Measurements from ENCODE around the gene ALDH18A1.
"Not testable (repeated sequence)": the region's sequence is repeated elsewhere in the genome, so short reads cannot be mapped to it uniquely, and the experiment has no call there.

ALDH18A1 gene

DNA sequence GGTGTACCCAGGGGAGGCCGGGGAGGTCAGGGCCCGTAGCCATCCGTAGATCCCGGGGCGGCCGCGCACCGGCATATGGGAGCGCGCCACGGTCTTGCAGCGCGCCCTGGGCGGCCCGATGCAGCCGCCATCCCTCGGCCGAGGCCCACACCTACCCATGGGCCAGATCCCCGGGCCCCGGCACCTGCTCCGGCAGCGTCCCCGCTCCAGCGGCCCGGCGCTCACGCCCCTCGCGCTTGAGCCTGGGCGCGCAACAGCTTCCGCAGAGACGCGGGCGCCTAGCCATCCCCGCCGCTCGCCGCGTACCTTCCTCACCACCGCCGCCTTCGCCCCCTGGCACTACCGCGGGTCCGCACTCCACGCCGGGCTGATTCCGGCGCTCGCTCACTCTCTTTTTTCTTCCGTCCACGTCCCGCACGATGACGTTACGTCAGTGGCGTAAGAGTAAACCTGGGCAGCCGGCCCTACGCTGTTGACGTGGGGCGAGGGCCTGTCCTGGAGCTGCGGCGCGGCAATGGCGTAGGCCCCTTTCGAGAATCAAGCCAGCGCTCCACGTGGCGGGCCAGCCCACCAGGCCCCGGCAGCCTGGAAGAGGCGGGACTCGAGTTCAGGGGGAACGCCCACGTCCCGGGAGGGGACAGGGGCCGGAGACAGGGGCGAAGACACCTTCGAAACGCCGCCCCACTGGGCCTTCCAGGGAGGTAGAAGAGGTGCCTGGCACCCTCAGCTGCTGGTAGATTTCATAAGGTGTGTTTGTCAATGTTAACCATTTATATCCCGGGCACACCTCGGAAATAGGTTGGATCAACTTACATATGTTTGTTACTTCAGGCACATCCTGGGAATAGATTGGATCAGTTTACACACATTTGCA is at the start of gene ALDH18A1:
ALDH18A1 (minus strand) TSS at position 421 of the 874 bp plus-strand sequence. CDS start 3,334 bp downstream, outside the sequence.
- peak; percentile 90 for DNase-seq (ENCODE audit: low spot score)

DNA sequence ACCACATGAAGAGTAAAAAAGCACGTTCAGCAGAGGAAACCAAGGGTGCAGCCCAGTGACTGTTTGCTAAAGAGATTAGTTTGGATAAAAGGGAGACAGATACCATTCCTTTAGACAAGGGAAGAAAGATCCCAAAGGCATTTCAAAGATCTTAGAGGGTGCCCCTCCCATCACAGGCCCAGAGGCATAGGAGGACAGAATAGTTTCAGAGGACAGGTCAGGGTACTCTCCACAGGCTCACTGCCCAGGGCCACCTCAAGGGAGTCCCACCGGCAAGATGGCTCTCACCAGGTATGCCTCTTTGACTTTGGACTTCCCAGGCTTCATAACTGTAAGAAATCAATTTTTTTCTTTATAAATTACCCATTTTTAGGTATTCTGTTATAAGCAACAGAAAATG is 41.9 kb upstream of the ALDH18A1 start:
- DNase-seq (ENCODE audit: low spot score), result no peak

DNA sequence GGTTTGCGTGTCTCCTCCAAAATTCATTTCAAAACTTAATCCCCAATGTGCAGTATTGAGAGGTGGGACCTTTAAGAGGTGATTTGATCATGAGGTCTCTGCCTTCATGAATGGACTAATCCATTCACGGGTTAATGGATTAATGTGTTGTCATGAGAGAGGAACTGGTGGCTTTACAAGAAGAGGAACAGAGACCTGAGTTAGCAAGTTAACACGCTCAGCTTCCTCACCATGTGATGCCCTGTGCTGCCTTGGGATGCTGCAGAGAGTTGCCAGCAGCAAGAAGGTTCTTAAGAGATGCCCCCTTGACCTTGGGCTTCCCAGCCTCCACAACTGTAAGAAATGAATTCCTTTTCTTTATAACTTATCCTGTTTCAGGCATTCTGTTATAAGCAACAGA is 40.9 kb upstream of the ALDH18A1 start:
- no peak for DNase-seq (ENCODE audit: low spot score)

DNA sequence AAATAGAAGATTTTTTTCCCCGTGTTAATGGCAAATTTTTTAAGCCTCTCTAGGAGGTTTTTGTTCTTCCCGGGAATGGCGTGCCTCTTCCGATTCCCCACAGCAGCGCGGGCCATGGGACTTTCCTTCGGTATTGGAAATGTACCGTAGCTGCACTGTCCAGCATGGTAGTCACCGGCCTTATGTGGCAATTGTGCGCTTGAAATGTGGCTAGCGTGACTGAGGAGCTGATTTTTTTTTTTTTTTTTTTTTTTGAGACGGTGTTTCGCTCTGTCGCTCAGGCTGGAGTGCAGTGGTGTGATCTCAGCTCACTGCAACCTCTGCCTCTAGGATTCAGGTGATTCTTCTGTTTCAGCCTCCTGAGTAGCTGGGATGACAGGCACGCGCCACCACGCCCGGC is 38.2 kb upstream of the ALDH18A1 start:
- no peak for DNase-seq (ENCODE audit: low spot score)

DNA sequence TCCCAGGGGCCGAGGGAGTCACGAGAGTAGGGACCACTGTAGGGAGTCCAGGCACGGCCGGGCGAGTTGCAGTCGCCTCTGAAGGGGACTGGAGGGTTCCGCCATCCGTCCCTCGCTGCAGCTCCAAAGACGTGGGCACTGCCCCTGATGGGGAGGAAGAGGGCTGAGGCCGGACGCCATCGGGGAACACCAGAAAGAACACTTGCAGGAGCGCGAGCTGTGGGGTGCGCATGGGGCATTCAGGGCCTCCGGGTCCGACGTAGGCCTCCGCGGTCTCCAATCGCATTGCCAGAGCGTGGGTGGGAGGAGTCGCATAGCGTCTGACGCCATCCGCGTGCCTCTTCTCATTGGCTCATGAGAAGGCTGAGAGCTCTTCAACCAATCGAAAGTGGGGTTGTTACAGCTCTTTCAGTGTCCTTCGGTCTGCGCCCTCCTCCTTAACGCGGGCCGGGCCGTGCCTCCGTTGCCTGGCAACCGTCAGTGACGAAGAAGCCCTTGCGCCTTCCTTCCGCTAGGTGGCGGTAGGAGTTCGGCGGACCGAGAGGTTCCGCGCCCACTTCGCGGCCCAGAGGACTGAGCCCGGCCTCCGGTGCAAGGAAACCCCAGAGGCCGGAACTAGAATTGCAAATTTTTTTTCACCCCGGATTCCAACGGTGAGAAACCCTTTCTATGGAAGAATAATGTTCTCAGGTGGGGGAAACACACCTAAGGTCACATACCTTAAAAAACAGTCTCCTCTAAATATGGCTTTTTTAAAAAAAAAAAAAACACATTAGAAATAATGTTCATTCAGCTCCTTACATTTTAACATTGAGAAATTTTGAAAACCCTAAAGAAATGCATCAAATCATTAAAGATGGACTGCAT is 37.4 kb upstream of the ALDH18A1 start, which contains the start of gene TCTN3:
TCTN3 (minus strand) TSS at position 260 of the 867 bp plus-strand sequence; CDS start at position 232, 28 bp downstream.
- peak; percentile 100 for DNase-seq (ENCODE audit: low spot score)

DNA sequence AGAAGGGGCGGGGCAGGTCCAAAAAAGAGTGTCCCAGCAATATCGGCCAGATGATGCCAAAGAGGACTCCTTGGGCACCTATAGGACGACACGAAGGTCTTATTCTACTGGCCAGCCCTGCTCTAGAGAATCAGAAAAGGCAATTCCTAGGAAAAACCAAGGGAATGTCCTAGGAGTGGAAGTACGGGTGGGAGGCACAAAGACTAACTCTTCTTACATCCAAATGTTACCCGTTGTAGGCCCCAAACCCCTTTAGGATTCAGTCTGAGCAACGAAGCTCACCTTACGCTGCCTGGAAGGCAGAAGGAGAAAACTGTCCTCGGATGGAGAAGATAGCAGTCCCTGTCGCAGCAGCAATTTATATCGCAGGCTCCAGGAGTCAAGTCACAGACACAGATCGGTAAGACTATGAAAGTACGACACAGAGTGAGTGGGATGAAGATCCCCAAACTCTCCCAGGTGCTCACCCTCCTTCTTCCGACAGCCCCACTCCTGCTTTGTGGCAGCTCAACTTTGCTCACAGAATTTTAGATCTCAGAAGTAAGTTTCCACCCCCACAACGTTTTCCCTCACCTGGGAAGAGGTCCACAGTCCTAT is 36.7 kb upstream of the ALDH18A1 start:
- DNase-seq (ENCODE audit: low spot score), result peak; percentile 18

DNA sequence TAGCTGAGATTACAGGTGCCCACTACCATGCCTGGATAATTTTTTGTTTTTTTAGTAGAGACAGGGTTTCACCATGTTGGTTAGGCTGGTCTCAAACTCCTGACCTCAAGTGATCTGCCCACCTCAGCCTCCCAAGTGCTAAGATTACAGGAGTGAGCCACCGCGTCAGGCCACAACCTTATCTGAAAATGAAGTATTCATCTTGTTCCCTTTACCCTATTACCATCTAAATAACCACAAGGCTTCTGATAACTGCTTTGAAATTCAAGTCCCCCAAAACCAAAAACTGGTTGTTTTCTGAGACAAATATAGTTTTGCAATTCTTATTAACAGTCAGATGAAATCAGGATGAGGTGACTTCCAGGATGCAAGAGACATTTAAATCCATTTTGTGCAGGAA is 34.8 kb upstream of the ALDH18A1 start:
- DNase-seq (ENCODE audit: low spot score), result no peak

DNA sequence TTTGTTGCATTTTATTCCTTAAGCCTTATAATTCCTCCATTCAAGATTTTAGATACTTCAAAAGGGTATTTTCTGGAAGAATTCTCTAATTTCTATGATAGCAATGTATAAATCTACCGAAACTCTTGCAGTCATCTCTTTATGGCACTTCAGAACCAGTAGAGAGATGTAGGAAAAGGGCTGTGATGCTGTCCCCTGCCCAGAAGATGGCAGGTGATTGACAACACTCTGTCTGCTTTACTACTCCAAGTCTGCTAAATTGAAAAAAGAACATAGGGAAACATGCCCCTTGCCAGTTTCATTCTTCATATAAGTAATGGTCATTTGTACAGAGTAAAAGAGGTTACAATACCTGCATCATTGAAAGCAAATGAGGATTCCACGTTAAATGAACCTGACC is 32.1 kb upstream of the ALDH18A1 start:
- DNase-seq (ENCODE audit: low spot score), result no peak

DNA sequence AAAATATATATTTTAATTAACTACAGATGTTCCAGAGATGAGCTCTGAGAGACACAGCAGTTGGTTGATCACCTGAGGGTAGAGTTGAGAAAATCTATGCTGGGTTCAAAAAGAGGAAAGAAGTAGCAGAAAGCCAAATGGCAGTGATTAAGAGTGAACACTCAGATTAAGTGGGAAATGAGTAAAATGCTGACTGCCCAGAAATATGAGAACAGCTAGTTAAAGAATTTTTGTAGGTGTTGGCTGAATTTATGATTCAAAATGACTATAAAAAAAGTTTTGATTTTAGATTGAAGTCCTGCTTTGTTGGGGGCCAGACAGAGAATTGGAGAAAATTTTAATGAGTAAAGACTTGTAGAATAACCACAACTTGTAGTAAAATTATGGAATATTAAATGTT is 27.5 kb upstream of the ALDH18A1 start:
- no peak for DNase-seq (ENCODE audit: low spot score)

DNA sequence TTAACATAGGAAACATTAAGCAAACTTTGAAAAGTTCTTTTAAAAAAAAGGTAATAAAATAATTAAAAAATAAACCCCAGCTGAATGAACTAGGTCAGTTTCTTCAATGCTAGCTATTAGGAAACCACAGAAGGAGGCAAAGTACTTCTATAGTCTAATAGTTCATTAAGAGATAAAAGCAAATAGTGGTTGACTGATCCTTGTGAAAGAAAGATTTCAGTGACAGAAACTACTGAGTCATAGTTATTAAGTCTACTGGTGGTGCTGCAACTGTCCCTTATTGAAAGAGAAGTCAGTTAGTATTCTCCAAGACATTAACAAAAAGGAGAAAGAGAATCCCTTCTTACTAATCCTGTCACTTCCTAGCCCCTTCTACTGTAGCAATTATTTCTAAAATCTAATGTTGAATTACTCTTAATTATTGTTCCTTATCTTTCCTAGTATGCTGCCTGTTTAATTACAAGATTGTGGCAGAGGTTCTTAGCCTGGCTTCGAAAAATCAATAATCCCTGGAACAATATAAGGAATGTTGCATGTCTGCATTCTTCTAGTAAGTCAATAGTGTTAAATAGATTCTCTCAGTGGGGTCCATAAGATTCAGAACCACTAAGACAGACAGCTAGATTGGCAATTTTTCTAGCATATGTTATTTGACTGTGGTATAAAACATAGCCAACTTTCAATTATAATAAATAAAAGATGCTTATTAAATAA is 19.0 kb upstream of the ALDH18A1 start:
- no peak for DNase-seq (ENCODE audit: low spot score)

DNA sequence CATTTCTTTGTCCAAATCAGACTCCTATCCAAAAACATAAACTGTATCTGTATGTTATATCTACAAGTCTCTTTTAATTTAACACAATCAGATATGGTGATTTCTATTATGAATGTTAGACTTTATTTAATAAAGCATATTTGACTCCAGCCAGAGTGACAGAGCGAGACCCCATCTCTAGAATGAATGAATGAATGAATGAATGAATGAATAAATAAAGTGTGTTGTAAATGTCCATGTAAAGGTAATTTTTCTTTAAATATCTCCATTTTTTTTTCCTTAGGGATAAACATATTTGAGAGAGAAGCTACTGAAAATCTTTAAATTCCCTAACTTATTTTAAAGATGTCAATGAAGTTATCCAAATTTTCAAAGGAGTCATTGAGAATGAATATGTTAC is 18.1 kb upstream of the ALDH18A1 start:
- DNase-seq (ENCODE audit: low spot score), result no peak

DNA sequence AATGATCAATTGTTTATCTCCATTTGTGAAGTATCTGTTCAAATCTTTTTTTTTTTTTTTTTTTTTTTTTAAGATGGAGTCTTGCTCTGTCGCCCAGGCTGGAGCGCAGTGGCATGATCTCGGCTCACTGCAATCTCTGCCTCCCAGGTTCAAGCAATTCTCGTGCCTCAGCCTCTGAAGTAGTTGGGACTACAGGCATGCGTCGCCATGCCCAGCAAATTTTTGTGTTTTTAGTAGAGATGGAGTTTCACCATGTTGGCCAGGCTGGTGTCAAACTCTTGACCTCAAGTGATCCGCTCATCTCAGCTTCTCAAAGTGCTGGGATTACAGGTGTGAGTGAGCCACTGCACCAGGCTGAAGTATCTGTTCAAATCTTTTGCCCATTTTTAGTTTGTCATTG is 16.1 kb upstream of the ALDH18A1 start:
- not testable (repeated sequence) for DNase-seq (ENCODE audit: low spot score)

DNA sequence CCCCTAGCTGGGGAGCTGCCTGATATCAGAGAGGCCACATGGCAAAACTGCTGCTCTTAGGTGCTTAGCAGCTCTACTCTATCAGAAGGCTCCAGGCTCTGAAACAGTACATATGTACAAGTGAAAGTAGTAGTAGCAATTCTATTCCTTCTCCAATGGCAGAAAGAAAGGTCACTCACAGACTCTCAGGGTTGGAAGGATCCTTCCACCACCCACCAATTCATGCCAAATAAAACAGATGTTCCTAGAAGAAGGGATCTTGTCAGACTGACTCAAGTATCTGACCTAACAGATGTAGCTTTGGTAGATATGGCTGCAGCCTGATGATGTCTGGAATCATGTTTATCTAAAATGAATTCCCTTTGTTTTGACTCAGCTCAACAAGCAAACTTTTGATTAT is 8.0 kb upstream of the ALDH18A1 start:
- no peak for DNase-seq (ENCODE audit: low spot score)

DNA sequence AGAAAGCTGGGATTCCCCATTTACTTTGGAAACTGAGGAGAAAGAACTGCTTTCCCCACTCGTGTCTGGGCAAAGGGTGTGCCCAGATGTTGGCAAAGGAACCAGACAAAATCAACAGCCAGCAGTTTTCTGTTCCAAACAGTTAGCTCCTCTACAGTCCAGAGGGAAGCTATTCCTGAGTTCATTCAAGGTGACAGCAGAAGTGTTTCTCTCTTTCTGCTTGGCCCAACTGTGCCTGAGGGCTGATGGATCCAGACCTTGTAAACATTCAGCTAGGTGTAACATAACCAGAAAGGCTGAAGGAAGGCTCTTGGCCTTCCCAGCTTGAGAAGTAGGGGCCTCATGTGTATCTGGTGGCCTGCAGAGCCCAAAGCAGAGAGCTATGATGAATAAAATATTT is 7.0 kb upstream of the ALDH18A1 start:
- no peak for DNase-seq (ENCODE audit: low spot score)

DNA sequence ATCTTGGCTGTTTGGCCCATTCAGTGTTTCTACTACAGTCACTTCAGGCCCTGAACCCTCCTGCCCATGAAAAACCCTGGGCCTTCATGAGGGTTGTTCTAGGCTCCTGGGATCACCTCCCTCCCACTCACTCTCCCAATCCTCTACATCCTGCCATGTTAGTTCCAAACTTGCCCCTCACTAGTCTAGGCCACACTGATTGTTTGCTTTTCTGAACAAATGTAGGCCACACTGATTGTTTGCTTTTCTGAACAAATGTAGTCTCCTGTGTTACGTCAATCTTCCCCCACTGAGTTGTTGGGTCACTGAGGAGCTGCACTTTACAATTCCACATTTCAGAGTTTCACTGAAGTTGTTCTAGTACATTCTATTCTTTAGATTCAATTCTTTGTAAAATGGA is 5.3 kb upstream of the ALDH18A1 start:
- DNase-seq (ENCODE audit: low spot score), result no peak

DNA sequence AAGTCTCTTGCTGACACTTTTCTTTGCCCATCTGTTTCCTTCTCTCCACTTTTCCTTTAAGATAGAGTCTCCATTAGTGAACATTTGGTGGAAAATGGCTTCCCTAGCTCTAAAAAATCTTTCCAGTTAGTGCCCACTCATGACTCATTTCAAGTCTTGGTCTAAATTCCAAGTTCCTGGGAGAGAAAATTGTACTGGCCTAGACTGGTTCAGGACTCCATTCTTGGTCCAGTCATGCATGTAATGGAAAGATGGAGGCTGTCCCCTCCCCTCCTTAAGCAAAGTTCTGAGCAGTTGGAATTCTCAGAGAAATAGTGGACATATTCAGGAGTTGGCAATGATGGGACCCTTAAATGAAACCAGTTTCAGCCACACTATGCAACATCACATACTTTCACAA is 3.8 kb upstream of the ALDH18A1 start:
- peak; percentile 20 for DNase-seq (ENCODE audit: low spot score)

DNA sequence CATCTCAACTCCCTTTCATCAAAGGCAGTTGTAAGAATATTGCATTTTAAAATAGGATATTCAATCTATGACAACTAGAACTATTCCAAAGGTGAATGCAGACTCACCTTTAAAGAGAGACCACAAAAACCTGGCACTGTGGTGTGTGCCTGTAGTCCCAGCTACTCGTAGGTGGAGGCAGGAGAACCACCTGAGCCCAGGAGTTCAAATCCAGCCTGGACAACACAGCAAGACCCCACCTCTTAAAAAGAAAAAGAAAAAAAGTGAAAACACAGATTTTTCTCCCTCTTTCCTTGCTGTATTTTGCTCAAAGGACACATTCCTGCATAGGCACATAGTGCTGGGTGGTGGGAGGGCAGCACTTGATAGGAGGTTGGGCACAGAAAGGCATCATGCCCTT is 739 bp upstream of the ALDH18A1 start:
- DNase-seq (ENCODE audit: low spot score), result no peak

DNA sequence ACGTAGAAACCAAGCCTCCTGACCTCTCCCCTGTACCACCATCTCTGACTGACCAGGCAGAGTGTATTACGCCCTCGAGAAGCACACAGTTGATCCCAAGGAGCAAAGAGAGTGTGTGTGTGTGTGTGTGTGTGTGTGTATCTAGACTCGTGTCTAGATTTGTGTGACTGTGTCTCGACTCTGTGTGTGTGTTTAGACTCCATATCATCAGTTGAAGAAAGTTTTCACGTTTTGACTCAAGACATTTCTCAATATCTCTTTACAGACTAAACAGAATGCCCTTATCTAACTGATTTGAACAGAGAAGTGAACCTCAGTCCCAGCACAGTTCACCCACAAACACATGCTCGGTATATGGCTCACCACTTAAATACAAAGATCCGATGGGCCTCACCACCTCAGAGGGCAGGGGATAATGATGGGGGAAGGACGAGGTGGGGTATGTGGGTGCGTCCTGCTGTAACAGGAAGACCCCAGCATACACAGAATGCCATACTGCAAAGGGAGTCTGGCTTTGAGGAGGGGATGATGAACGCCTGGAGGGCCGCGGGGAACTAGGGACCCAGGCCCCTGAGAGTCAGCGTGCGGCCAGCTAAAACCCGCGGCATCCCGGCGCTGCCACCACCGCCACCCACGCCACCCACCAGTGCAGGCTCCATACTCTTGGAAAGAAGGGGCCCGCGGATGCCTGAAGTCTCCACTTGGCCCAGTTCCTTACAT is 780 bp downstream of the ALDH18A1 start:
- DNase-seq (ENCODE audit: low spot score), result peak; percentile 67

DNA sequence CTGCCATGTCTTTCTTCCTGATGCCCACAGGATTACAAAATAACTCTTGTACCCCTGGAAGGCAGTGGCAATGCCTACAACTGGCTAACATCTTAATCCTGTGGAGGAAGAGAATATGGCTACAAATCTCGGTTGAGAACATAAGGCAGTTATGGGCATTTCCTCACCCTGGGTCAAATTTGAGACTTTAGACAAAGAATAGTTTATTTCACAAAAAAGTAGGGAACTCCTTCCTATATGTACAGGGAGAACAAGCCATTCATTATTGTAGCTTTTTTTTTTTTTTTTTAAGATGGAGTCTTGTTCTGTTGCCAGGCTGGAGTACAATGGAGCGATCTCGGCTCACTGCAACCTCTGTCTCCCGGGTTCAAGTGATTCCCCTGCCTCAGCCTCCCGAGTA is 2.6 kb downstream of the ALDH18A1 start:
- no peak for DNase-seq (ENCODE audit: low spot score)

DNA sequence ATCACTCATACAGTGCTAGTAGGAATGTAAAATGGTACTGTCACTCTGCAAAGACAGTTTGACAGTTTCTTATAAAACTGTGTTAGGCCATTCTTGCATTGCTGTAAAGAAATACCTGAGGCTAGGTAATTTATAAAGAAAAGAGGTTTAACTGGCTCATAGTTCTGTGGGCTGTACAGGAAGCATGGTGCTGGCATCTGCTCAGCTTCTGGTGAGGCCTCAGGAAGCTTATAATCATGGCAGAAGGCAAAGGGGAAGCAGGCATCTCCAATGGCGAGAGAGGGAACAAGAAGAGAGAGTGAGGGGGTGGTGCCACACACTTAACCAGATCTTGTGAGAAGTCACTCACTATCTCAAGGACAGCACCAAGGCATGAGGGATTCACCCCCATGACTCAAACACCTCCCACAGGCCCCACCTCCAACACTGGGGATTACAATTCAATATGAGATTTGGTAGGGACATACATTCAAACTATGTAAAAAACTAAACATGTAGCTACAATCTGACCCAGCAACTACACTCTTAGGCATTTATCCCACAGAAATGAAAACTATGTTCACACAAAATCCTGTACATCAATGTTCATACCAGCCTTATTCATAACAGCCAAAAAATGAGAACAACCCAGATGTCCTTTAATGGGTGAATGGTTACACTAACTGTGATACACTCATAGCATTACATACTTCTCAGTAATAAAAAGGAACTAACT is 5.0 kb downstream of the ALDH18A1 start:
- DNase-seq (ENCODE audit: low spot score), result no peak

DNA sequence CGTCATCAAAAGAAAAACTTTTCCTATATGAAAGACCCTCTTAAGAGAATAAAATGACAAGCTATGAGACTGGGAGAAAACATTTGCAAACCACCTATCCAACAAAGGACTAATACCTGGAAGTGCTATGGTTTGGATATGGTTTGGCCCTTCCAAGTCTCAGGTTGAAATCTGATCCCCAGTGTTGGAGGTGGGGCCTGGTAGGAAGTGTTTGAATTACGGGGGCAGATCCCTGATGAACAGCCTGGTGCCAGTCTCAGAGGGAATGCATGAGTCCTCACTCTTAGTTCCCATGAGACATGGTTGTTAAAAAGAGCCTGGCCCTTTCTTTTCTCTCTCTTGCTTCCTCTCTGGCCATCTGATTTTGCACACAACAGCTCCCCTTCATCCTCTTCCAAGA is 6.3 kb downstream of the ALDH18A1 start:
- DNase-seq (ENCODE audit: low spot score), result no peak
